Lower leg skin (tissue), 4 donors: ENCODE measurements around the gene ACTR5. TPM values are rescaled to one million over a fixed set of nuclear protein-coding genes. Genes with fewer than 3 reads are reported as not detected.
"Not testable (repeated sequence)": the region's sequence is repeated elsewhere in the genome, so short reads cannot be mapped to it uniquely, and the experiment has no call there.

ENCODE experiments used
- DNase-seq, 2 donors: peaks; one replicate each; pipeline ENCODE4 v3.0.0-alpha.2; 2019; ENCODE audit warnings: low spot score in 2 of 2
- H3K4me3 ChIP-seq: fragments of 200-600 bp; sonication (generic); 2 replicates; pipeline ENCODE4 v1.5.1; 2017; ENCODE audit warnings: mild to moderate bottlenecking, low read depth; ENCODE audit not compliant: poor library complexity, severe bottlenecking
- POLR2A ChIP-seq, 2 donors: fragments of 450-650 bp; IDR thresholded peaks; one replicate each; pipeline ENCODE4 v1.6.1; 2016 to 2017; ENCODE audit warnings: antibody characterized with exemption in 2 of 2, mild to moderate bottlenecking in 1 of 2, moderate library complexity in 1 of 2
- WGBS, 2 donors: methylation state at CpG; one replicate each; pipeline ENCODE4 v1.1.5; 2018; 5-methylcytosine and 5-hydroxymethylcytosine counted together
- intact Hi-C: fragments of 100-400 bp; cut with DNase I; formaldehyde crosslinking; loops from one replicate; pipeline ENCODE4 v1.15.0; 2023; ENCODE audit warnings: low total_unique reads
- total RNA-seq, 4 donors: library from RNA; depleted of rRNA; stranded (reverse); fragments of >200 nt; gene quantifications; one replicate each; pipeline ENCODE4 v1.1.0, GENCODE V29; 2016
- TF ChIP-seq, protein P1 (sequence below), 3 donors: fragments of 450-650 bp; IDR thresholded peaks; one replicate each; pipeline ENCODE4 v1.5.1; 2016; ENCODE audit warnings: antibody characterized with exemption in 3 of 3, mild to moderate bottlenecking in 3 of 3, moderate library complexity in 2 of 3

Gene ACTR5
- total RNA-seq, 4 donors from 2014 or later, result 7.3 to 11.7 (median 10.8) TPM

DNA sequence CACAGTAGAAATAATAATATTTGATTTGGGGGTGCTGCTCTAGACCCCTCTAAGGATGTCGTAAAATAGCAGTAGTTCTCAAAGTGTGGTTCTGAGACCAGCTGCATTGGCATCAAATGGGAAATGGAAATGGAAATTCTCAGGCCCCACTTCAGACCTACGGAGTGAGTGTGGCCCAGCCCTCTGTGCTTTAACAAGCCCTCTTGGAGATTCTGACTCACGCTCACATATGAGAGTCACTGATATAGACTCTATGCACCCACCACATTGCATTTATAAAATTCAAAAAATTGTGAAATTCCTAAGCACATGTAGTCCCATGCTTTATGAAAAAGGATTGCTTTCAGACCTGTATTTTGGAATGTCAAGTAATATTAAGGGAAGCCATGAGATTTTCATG is 43.0 kb downstream of the ACTR5 start:
- WGBS, 2 donors, result 74 to 76% methylated on average over 3 of the region's 3 CpGs

DNA sequence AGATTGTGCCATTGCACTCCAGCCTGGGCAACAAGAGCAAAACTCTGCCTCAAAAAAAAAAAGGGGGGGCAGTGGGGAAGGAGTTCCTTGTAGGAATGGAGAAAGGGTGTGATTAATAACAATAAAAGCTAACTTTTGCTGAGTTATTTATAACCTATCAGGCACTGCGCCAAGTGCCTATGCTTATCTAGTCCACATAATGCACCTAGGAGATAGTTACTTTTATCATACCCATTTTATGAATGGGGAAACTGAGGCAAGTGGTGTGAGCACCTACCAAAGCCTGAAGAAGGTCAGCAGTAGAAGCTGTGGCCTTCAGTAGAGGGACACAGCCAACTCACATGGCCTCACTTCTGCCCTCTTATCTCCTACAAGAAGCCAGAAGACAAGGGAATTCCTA is 43.7 kb downstream of the ACTR5 start:
- intact Hi-C loops, result no loop called here
- 91 to 97% methylated on average over 1 of the region's 1 CpG for WGBS, 2 donors
- no peak overlapping the region for H3K4me3 ChIP-seq
- no peak for TF ChIP-seq POLR2A (IDR thresholded peaks at IDR 0.05)
- TF ChIP-seq, protein P1, sequence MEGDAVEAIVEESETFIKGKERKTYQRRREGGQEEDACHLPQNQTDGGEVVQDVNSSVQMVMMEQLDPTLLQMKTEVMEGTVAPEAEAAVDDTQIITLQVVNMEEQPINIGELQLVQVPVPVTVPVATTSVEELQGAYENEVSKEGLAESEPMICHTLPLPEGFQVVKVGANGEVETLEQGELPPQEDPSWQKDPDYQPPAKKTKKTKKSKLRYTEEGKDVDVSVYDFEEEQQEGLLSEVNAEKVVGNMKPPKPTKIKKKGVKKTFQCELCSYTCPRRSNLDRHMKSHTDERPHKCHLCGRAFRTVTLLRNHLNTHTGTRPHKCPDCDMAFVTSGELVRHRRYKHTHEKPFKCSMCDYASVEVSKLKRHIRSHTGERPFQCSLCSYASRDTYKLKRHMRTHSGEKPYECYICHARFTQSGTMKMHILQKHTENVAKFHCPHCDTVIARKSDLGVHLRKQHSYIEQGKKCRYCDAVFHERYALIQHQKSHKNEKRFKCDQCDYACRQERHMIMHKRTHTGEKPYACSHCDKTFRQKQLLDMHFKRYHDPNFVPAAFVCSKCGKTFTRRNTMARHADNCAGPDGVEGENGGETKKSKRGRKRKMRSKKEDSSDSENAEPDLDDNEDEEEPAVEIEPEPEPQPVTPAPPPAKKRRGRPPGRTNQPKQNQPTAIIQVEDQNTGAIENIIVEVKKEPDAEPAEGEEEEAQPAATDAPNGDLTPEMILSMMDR (IDR thresholded peaks at IDR 0.05), result no peak
- DNase-seq, result peak in 1 of 2 donors; percentile 40

More for the DNA sequence above, 43.0 kb downstream of the ACTR5 start:
- peak in 1 of 2 donors; percentile 32 for DNase-seq
- TF ChIP-seq POLR2A (IDR thresholded peaks at IDR 0.05), result no peak
- TF ChIP-seq, protein P1 (IDR thresholded peaks at IDR 0.05), result no peak
- no peak overlapping the region for H3K4me3 ChIP-seq
- intact Hi-C loops, result no loop called here

DNA sequence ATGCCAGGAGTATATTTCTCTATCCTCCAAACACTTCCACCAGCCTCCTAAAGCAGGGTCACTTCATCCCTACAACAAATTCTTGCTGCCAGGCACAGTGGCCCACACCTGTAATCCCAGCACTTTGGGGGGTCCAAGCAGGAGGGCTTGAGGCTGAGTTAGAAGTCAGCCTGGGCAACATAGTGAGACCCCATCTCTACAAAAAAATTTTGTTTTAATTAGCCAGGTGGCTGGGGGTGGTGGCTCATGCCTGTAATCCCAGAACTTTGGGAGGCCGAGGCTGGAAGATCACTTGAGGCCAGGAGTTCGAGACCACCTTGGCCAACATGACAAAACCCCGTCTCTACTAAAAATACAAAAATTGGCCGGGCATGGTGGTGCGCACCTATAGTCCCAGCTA is 45.8 kb downstream of the ACTR5 start:
- intact Hi-C loops, H3K4me3 ChIP-seq: not testable (repeated sequence)
- 91 to 93% methylated on average over 5 of the region's 5 CpGs for WGBS, 2 donors
- DNase-seq, result peak in 1 of 2 donors; percentile 39

DNA sequence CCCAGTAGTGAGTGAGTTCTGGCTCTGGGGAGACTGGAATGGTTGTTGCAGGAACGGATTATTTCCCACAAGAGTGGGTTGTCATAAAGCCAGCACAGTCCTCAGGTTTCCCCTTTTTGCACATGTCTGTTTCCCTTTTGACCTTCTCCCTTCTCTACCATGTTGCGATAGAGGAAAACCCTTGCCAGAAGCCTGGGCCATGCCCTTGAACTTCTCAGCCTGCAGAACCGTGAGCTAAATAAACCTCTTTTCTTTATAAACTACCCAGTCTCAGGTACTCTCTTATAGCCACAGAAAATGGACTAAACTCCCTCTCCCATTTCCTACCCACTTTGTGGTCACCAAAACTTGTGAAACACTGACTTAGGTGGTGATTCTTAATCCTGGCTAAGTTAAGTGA is 50.0 kb downstream of the ACTR5 start:
- DNase-seq, result peak in 1 of 2 donors; percentile 26
- 86 to 89% methylated on average over 3 of the region's 3 CpGs for WGBS, 2 donors
- H3K4me3 ChIP-seq, result no peak overlapping the region
- intact Hi-C loops, result loop anchor here (5.0 kb wide), 1 partner anchor 744 kb away; no protein-coding TSS in a partner anchor
- no peak for TF ChIP-seq POLR2A (IDR thresholded peaks at IDR 0.05)
- TF ChIP-seq, protein P1 (IDR thresholded peaks at IDR 0.05), result no peak

DNA sequence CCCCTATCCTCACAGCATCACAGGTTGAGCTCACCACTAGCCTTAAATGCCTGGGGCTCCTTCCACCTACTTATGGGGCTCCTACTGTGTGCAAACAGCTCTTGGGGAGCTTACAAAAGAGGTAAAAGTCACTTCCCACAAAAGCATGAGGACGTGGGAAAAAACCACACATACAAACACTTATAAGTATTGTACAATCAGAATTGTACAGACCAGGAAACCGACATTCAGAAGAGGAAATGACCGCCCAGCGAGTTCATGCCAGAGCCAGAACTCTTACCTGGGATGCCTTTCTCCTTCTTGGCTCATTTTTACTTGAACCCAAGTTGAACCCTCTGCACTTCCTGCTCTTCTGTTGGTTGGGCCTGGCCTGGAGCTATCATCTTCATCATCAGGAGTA is 50.9 kb downstream of the ACTR5 start:
- WGBS, 2 donors, result 61 to 62% methylated on average over 4 of the region's 4 CpGs
- peak in 1 of 2 donors; percentile 78 for DNase-seq
- no peak overlapping the region for H3K4me3 ChIP-seq
- TF ChIP-seq, protein P1 (IDR thresholded peaks at IDR 0.05), result no peak
- TF ChIP-seq POLR2A (IDR thresholded peaks at IDR 0.05), result no peak
- intact Hi-C loops, result loop anchor here (5.0 kb wide), 1 partner anchor 743 kb away; no protein-coding TSS in a partner anchor

DNA sequence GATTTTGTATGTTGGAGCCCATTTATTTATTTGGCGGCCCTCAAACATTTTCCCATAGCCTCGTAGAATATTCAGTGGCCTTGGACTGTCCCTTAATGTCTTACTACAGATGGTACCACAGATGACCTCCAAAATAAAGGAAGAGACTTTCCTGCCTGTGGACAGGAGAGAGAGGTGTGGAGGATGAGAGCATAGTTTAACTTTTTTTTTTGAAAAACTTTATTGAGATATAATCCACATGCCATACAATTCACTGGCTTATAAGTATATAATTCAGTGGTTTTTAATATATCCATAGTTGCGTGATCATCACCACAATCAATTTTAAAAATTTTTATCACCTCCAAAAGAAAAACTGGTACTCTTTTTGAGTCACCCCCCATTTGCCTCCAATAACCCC is 52.6 kb downstream of the ACTR5 start:
- WGBS, 2 donors, result 95 to 96% methylated on average over 3 of the region's 3 CpGs
- no peak for DNase-seq
- no peak overlapping the region for H3K4me3 ChIP-seq
- TF ChIP-seq, protein P1 (IDR thresholded peaks at IDR 0.05), result no peak
- no peak for TF ChIP-seq POLR2A (IDR thresholded peaks at IDR 0.05)
- intact Hi-C loops, result no loop called here
